MCF 10A (cell line): ENCODE results near the gene CD151. TPM values are rescaled to one million over a fixed set of nuclear protein-coding genes. Genes with fewer than 3 reads are reported as not detected.

ENCODE experiments used
- BruUV-seq: library from RNA; stranded (reverse); fragments of 400-500 nt; replicated peaks from 2 replicates; lab custom pipeline; 2021; lab: Mats Ljungman, UMichigan
- CTCF ChIA-PET: fragments of 300-600 bp; sonication (Branson Sonifier 250); formaldehyde crosslinking; extraction: SDS; loops from one replicate; lab custom pipeline; 2021; ENCODE audit warnings: antibody characterized with exemption, inconsistent platforms; lab: Yijun Ruan, JAX
- POLR2A ChIA-PET: fragments of 300-600, 350-650 bp; sonication (Branson Sonifier 250); formaldehyde crosslinking; extraction: SDS; loops from one replicate; lab custom pipeline; 2020; ENCODE audit warnings: antibody characterized with exemption, inconsistent platforms; lab: Yijun Ruan, JAX
- DNase-seq: peaks from one replicate; pipeline ENCODE4 v3.0.0-alpha.2; 2018; ENCODE audit not compliant: unreplicated experiment
- H3K27ac Mint-ChIP-seq: one replicate; pipeline ENCODE4 v1.8.0; 2022; ENCODE audit warnings: mild to moderate bottlenecking, low read depth, mixed read lengths; ENCODE audit not compliant: unreplicated experiment
- H3K27me3 Mint-ChIP-seq: one replicate; pipeline ENCODE4 v1.8.0; 2022; ENCODE audit warnings: mixed read lengths; ENCODE audit not compliant: insufficient read depth, unreplicated experiment
- H3K36me3 Mint-ChIP-seq: one replicate; pipeline ENCODE4 v1.8.0; 2022; ENCODE audit warnings: mild to moderate bottlenecking, moderate library complexity, mixed read lengths; ENCODE audit not compliant: insufficient read depth, unreplicated experiment
- H3K4me1 Mint-ChIP-seq: one replicate; pipeline ENCODE4 v1.8.0; 2022; ENCODE audit warnings: mixed read lengths; ENCODE audit not compliant: insufficient read depth, unreplicated experiment
- H3K4me3 Mint-ChIP-seq: one replicate; pipeline ENCODE4 v1.8.0; 2022; ENCODE audit warnings: mild to moderate bottlenecking, moderate library complexity, mixed read lengths; ENCODE audit not compliant: unreplicated experiment
- H3K9me3 Mint-ChIP-seq: one replicate; pipeline ENCODE4 v1.8.0; 2022; ENCODE audit warnings: mixed read lengths; ENCODE audit not compliant: unreplicated experiment
- CTCF ChIP-seq: fragments of 200-600 bp; IDR thresholded peaks from one replicate; pipeline ENCODE4 v1.8.0; 2022; ENCODE audit warnings: antibody characterized with exemption, mild to moderate bottlenecking; ENCODE audit not compliant: unreplicated experiment
- intact Hi-C: fragments of 100-400 bp; cut with micrococcal nuclease; formaldehyde crosslinking; loops from 2 replicates; pipeline ENCODE4 v1.14.1; 2022
- total RNA-seq: library from RNA; stranded (reverse); gene quantifications from 2 replicates; pipeline ENCODE4 v1.2.3, GENCODE V29; 2022

Gene CD151
- total RNA-seq, 1 experiment from 2014 or later = 412 TPM

GRCh38 chr11:883527-883926 is 50.8 kb downstream of the CD151 start:
- Mint-ChIP-seq H3K4me1 (no peaks in the 10 kb centered on the region), H3K27ac (no peak overlapping the region), H3K36me3 (peaks cover 35% of the 10 kb centered on the region), H3K9me3 (no peaks in the 10 kb centered on the region), H3K27me3 (no peaks in the 10 kb centered on the region), H3K4me3 (no peak overlapping the region)
- ChIA-PET POLR2A (no interaction called here), CTCF (interaction anchor here (0.6 kb wide), 1 partner anchor 15 kb away, joined by 3 read pairs; no protein-coding TSS in a partner anchor)
- intact Hi-C loops = no loop called here
- DNase-seq = no peak
- no TSS peak for BruUV-seq
- TF ChIP-seq CTCF = no peak

GRCh38 chr11:884578-885070 is 51.9 kb downstream of the CD151 start:
- no peaks in the 10 kb centered on the region for H3K27me3 Mint-ChIP-seq
- DNase-seq = no peak
- BruUV-seq = no TSS peak
- POLR2A ChIA-PET = no interaction called here
- CTCF ChIA-PET = no interaction called here
- TF ChIP-seq CTCF = no peak
- no peaks in the 10 kb centered on the region for H3K4me1 Mint-ChIP-seq
- H3K27ac Mint-ChIP-seq = no peak overlapping the region
- intact Hi-C loops = no loop called here
- no peak overlapping the region for H3K4me3 Mint-ChIP-seq
- no peaks in the 10 kb centered on the region for H3K9me3 Mint-ChIP-seq
- peaks cover 28% of the 10 kb centered on the region for H3K36me3 Mint-ChIP-seq

GRCh38 chr11:886568-886967 is 53.8 kb downstream of the CD151 start:
- Mint-ChIP-seq H3K9me3 (no peaks in the 10 kb centered on the region), H3K4me1 (no peaks in the 10 kb centered on the region), H3K27me3 (no peaks in the 10 kb centered on the region), H3K4me3 (no peak overlapping the region), H3K27ac (no peak overlapping the region), H3K36me3 (peaks cover 14% of the 10 kb centered on the region)
- intact Hi-C loops = no loop called here
- DNase-seq = no peak
- TF ChIP-seq CTCF = no peak
- BruUV-seq = no TSS peak
- ChIA-PET POLR2A (no interaction called here), CTCF (interaction anchor here (0.7 kb wide), 1 partner anchor 503 kb away, joined by 3 read pairs; no protein-coding TSS in a partner anchor)

GRCh38 chr11:887589-887988 is 54.8 kb downstream of the CD151 start:
- Mint-ChIP-seq H3K27ac (no peak overlapping the region), H3K9me3 (no peaks in the 10 kb centered on the region), H3K36me3 (peaks cover 14% of the 10 kb centered on the region), H3K27me3 (no peaks in the 10 kb centered on the region), H3K4me3 (no peak overlapping the region), H3K4me1 (no peaks in the 10 kb centered on the region)
- intact Hi-C loops = no loop called here
- BruUV-seq = no TSS peak
- TF ChIP-seq CTCF = no peak
- ChIA-PET POLR2A (no interaction called here), CTCF (no interaction called here)
- DNase-seq = no peak

Other genes with a start within 250 kb of the CD151 start
- gene IRF7, start 217.0 kb upstream of the CD151 start, total RNA-seq = 7.7 and 9.5 TPM in 2 replicates
- not detected in 2 replicates for gene CDHR5, start 208.0 kb upstream of the CD151 start, total RNA-seq
- not detected in 2 replicates for gene SCT, start 205.8 kb upstream of the CD151 start, total RNA-seq
- gene DRD4, start 195.7 kb upstream of the CD151 start, total RNA-seq = 0.44 and 1.3 TPM in 2 replicates
- 46.8 and 54.1 TPM in 2 replicates for gene DEAF1, start 137.7 kb upstream of the CD151 start, total RNA-seq
- gene TMEM80, start 137.1 kb upstream of the CD151 start, total RNA-seq = 12.2 and 12.8 TPM in 2 replicates
- gene EPS8L2, start 126.7 kb upstream of the CD151 start, total RNA-seq = 109 and 119 TPM in 2 replicates
- gene TALDO1, start 85.5 kb upstream of the CD151 start, total RNA-seq = 93.8 and 137 TPM in 2 replicates
- 54.6 and 67.7 TPM in 2 replicates for gene GATD1, start 55.5 kb upstream of the CD151 start, total RNA-seq
- not detected in 2 replicates for gene CEND1, start 42.9 kb upstream of the CD151 start, total RNA-seq
- 34.0 and 36.5 TPM in 2 replicates for gene SLC25A22, start 34.7 kb upstream of the CD151 start, total RNA-seq
- gene PIDD1, start 27.7 kb upstream of the CD151 start, total RNA-seq = 15.8 and 22.1 TPM in 2 replicates
- gene RPLP2, start 23.0 kb upstream of the CD151 start, total RNA-seq = 1,886 and 2,142 TPM in 2 replicates
- gene PNPLA2, start 14.0 kb upstream of the CD151 start, total RNA-seq = 100 and 112 TPM in 2 replicates
- 1.2 and 1.9 TPM in 2 replicates for gene CRACR2B, start 5.0 kb upstream of the CD151 start, total RNA-seq
- 96.9 and 118 TPM in 2 replicates for gene POLR2L, start 9.6 kb downstream of the CD151 start, total RNA-seq
- gene TSPAN4, start 9.9 kb downstream of the CD151 start, total RNA-seq = 118 and 148 TPM in 2 replicates
- 82.1 and 94.8 TPM in 2 replicates for gene CHID1, start 77.9 kb downstream of the CD151 start, total RNA-seq
- 70.5 and 70.6 TPM in 2 replicates for gene AP2A2, start 92.9 kb downstream of the CD151 start, total RNA-seq
- gene MUC6, start 203.8 kb downstream of the CD151 start, total RNA-seq = not detected in 2 replicates
- 0.02 TPM in 2 replicates for gene MUC2, start 241.9 kb downstream of the CD151 start, total RNA-seq